Ovary (tissue), 3 donors: ENCODE measurements around the gene PAK6.

Experiments
- EP300 ChIP-seq: sonication (generic); formaldehyde crosslinking; IDR thresholded peaks from one replicate; pipeline ENCODE4 v1.6.1; 2017; ENCODE audit warnings: antibody characterized with exemption
- POLR2A ChIP-seq: fragments of 450-650 bp; IDR thresholded peaks from one replicate; pipeline ENCODE4 v1.6.1; 2017; ENCODE audit warnings: antibody characterized with exemption, mild to moderate bottlenecking, moderate library complexity
- TF ChIP-seq, protein P1 (sequence below), 3 donors: fragments of 450-650 bp in 2 of 3; fragments of 200-600 bp in 1 of 3; IDR thresholded peaks; one replicate each; pipeline versions ENCODE4 v1.5.1 to v1.8.0; 2016 to 2022; ENCODE audit warnings: antibody characterized with exemption in 3 of 3, mild to moderate bottlenecking in 1 of 3
- donor health status: DM: no; HTN: no; CAD: no.

DNA sequence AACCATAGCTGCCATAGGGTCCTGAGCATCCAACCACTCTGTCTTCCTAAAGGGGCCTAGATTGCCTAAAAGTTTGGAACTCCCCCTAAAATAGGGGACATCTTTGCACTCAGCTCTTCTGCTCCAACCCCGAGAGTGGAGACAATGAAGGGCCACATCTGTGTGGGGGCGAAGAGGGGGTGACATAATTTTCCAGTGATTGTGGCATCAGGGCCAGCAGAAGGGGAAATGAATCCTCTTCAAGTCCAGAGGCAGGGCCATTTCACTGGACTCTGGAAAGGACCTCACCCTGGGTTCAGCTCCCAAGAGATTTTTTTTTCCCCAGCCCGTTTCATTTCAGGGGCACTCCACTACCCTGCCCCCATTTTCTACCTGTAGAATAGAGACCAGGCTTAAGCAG lies 48.6 kb downstream of the PAK6 start:
- TF ChIP-seq EP300 (no peak), POLR2A (no peak)
- TF ChIP-seq, protein P1, sequence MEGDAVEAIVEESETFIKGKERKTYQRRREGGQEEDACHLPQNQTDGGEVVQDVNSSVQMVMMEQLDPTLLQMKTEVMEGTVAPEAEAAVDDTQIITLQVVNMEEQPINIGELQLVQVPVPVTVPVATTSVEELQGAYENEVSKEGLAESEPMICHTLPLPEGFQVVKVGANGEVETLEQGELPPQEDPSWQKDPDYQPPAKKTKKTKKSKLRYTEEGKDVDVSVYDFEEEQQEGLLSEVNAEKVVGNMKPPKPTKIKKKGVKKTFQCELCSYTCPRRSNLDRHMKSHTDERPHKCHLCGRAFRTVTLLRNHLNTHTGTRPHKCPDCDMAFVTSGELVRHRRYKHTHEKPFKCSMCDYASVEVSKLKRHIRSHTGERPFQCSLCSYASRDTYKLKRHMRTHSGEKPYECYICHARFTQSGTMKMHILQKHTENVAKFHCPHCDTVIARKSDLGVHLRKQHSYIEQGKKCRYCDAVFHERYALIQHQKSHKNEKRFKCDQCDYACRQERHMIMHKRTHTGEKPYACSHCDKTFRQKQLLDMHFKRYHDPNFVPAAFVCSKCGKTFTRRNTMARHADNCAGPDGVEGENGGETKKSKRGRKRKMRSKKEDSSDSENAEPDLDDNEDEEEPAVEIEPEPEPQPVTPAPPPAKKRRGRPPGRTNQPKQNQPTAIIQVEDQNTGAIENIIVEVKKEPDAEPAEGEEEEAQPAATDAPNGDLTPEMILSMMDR (IDR thresholded peaks at IDR 0.05), result no peak
